Stimulated activated CD4-positive, alpha-beta T cell treated with anti-CD3 and anti-CD28 coated beads, Interleukin-4, amount 100 ng/mL, for 48 hours (primary cell): ENCODE data around the gene TCFL5.

Experiments
- DNase-seq, 2 donors: peaks; one replicate each; pipeline ENCODE4 v3.0.0-alpha.2; 2020; ENCODE audit warnings: low read depth in 2 of 2

The TCFL5 gene

GRCh38 chr20:62880147-62880934, 18.7 kb upstream of the TCFL5 start:
- DNase-seq: no peak

GRCh38 chr20:62879275-62880146, 17.9 kb upstream of the TCFL5 start:
- DNase-seq: no peak

GRCh38 chr20:62878244-62879038, 16.8 kb upstream of the TCFL5 start:
- DNase-seq: no peak

- no peak for DNase-seq
These were observed 15.5 kb upstream of the TCFL5 start for GRCh38 chr20:62876902-62877816.

GRCh38 chr20:62876501-62876901, 14.9 kb upstream of the TCFL5 start:
- no peak for DNase-seq

- no peak for DNase-seq
These were observed 14.1 kb upstream of the TCFL5 start for GRCh38 chr20:62875419-62876361.

GRCh38 chr20:62874964-62875344, 13.3 kb upstream of the TCFL5 start:
- DNase-seq: no peak

GRCh38 chr20:62873681-62874031, 12.0 kb upstream of the TCFL5 start:
- DNase-seq: peak in 1 of 2 donors; percentile 26

GRCh38 chr20:62873280-62873679, 11.7 kb upstream of the TCFL5 start:
- no peak for DNase-seq

- no peak for DNase-seq
These were observed 11.2 kb upstream of the TCFL5 start for GRCh38 chr20:62872862-62873261.

- DNase-seq: no peak
These were observed 10.7 kb upstream of the TCFL5 start for GRCh38 chr20:62872184-62872847.

GRCh38 chr20:62864207-62864606, 2.6 kb upstream of the TCFL5 start:
- no peak for DNase-seq

GRCh38 chr20:62860924-62861691, 514 bp downstream of the TCFL5 start:
- peak in 1 of 2 donors; percentile 14 for DNase-seq

GRCh38 chr20:62860391-62860923, 1.2 kb downstream of the TCFL5 start:
- DNase-seq: no peak

- no peak for DNase-seq
These were observed 1.9 kb downstream of the TCFL5 start for GRCh38 chr20:62859721-62860120.

- no peak for DNase-seq
These were observed 3.4 kb downstream of the TCFL5 start for GRCh38 chr20:62858058-62858830.

- DNase-seq: no peak
These were observed 4.5 kb downstream of the TCFL5 start for GRCh38 chr20:62856931-62857619.
